NCI-H1105 (cell line): ENCODE results near the gene AUNIP.

Experiments
- DNase-seq: peaks from one replicate; lab custom pipeline; 2025; lab: John Stamatoyannopoulos, UW

Gene AUNIP

GRCh38 chr1:25858906-25859789, at the start of gene AUNIP:
Gene AUNIP (minus strand): TSS chr1:25859457. CDS start chr1:25859357, 100 bp downstream.
- DNase-seq, result peak; percentile 86

GRCh38 chr1:25909040-25909439, 49.8 kb upstream of the AUNIP start:
- DNase-seq, result no peak

GRCh38 chr1:25908161-25908560, 48.9 kb upstream of the AUNIP start:
- DNase-seq, result no peak

- no peak for DNase-seq
These were observed 48.3 kb upstream of the AUNIP start for GRCh38 chr1:25907601-25908000.

- DNase-seq, result peak; percentile 72
These were observed 47.5 kb upstream of the AUNIP start for GRCh38 chr1:25906644-25907300.

- DNase-seq, result peak; percentile 97
These were observed 46.7 kb upstream of the AUNIP start, which contains the start of gene STMN1 for GRCh38 chr1:25905680-25906643. Gene STMN1 (minus strand): TSS chr1:25906419. CDS start chr1:25904676, 1,743 bp downstream.

GRCh38 chr1:25904943-25905679, 45.9 kb upstream of the AUNIP start:
- DNase-seq, result peak; percentile 98

GRCh38 chr1:25903986-25904385, 44.7 kb upstream of the AUNIP start:
- no peak for DNase-seq

GRCh38 chr1:25902462-25902861, 43.2 kb upstream of the AUNIP start:
- DNase-seq, result no peak

- no peak for DNase-seq
These were observed 41.0 kb upstream of the AUNIP start for GRCh38 chr1:25900219-25900618.

- DNase-seq, result no peak
These were observed 40.5 kb upstream of the AUNIP start for GRCh38 chr1:25899792-25900191.

- DNase-seq, result no peak
These were observed 39.2 kb upstream of the AUNIP start for GRCh38 chr1:25898223-25899015.

GRCh38 chr1:25897754-25898153, 38.5 kb upstream of the AUNIP start:
- DNase-seq, result no peak

GRCh38 chr1:25896266-25896665, 37.0 kb upstream of the AUNIP start:
- no peak for DNase-seq

- peak; percentile 68 for DNase-seq
These were observed 36.2 kb upstream of the AUNIP start for GRCh38 chr1:25895365-25895990.

GRCh38 chr1:25893116-25893515, 33.9 kb upstream of the AUNIP start:
- DNase-seq, result no peak

GRCh38 chr1:25891606-25892005, 32.3 kb upstream of the AUNIP start:
- DNase-seq, result no peak

- DNase-seq, result no peak
These were observed 31.2 kb upstream of the AUNIP start for GRCh38 chr1:25890239-25891034.

- DNase-seq, result no peak
These were observed 30.2 kb upstream of the AUNIP start for GRCh38 chr1:25889470-25889869.
